Adrenal gland (tissue), 5 donors: Measurements from ENCODE around the gene DRC7.

ENCODE experiments used
- POLR2A ChIP-seq, 2 donors: fragments of 450-650 bp; IDR thresholded peaks; one replicate each; pipeline ENCODE4 v1.6.1; 2017; ENCODE audit warnings: antibody characterized with exemption in 2 of 2, mild to moderate bottlenecking in 2 of 2, moderate library complexity in 1 of 2
- TF ChIP-seq, protein P1 (sequence below), 6 experiments: fragments of 450-650 bp in 4 of 6; fragments of 200-600 bp in 2 of 6; sonication (generic) in 1 of 6; IDR thresholded peaks; 1 replicate in 5 of 6; 2 replicates in 1 of 6; pipeline versions ENCODE4 v1.5.1 to v1.8.0; 2016 to 2021; ENCODE audit warnings: antibody characterized with exemption in 6 of 6, mild to moderate bottlenecking in 2 of 6, moderate library complexity in 1 of 6
- donor health status: DM: no; HTN: no; CAD: no.

DNA sequence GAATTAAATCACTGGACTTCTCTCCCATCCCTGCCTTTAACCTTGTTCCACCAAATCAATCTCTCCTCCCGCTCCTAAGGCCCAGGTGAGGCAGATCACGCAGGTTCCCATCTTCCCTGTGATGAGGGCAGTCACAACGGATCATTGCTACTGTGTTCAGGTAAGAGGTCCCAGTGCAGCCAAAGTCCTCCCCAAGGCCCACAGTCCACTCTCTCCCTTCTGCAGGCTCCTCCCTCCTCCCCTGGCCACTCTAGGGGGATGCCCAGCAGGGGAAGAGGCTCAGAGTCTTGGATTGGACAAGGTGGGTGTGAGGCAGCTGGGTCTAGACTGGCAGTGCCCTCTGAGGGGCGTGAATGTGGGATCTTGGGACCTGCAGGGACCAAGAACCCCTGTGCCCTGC is 29.1 kb upstream of the DRC7 start:
- TF ChIP-seq POLR2A (IDR thresholded peaks at IDR 0.05): no peak
- TF ChIP-seq, protein P1, sequence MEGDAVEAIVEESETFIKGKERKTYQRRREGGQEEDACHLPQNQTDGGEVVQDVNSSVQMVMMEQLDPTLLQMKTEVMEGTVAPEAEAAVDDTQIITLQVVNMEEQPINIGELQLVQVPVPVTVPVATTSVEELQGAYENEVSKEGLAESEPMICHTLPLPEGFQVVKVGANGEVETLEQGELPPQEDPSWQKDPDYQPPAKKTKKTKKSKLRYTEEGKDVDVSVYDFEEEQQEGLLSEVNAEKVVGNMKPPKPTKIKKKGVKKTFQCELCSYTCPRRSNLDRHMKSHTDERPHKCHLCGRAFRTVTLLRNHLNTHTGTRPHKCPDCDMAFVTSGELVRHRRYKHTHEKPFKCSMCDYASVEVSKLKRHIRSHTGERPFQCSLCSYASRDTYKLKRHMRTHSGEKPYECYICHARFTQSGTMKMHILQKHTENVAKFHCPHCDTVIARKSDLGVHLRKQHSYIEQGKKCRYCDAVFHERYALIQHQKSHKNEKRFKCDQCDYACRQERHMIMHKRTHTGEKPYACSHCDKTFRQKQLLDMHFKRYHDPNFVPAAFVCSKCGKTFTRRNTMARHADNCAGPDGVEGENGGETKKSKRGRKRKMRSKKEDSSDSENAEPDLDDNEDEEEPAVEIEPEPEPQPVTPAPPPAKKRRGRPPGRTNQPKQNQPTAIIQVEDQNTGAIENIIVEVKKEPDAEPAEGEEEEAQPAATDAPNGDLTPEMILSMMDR (IDR thresholded peaks at IDR 0.05): no peak
